ENCODE results near the gene SRGAP3. TPM values are rescaled to one million over a fixed set of nuclear protein-coding genes. Genes with fewer than 3 reads are reported as not detected.

Gene SRGAP3
- total RNA-seq, 5 donors from 2014 or later (not counting 1 experiment from before 2014, with no cell fraction given) = 1.4 to 4.4 (median 2.8) TPM

GRCh38 chr3:9172851-9173321 lies 76.6 kb downstream of the SRGAP3 start:
- DNase-seq (no peak), ATAC-seq (replicated peaks in 1 of 4) (no peak)
- H3K4me1 ChIP-seq (ENCODE audit: control insufficient read depth in 1 of 2, extremely low read depth in 1 of 2, insufficient read depth in 2 of 2, low read length in 2 of 2) = peaks cover 28 to 41% of the 10 kb centered on the region in 2 experiments
- H3K4me3 ChIP-seq (ENCODE audit: control insufficient read depth in 1 of 2, extremely low read depth in 1 of 2, low read length in 1 of 2) = no peak overlapping the region
- Mint-ChIP-seq H3K36me3 (no peaks in the 10 kb centered on the region), H3K4me3 (no peak overlapping the region), H3K4me1 (peaks cover 42 to 50% (median 43%) of the 10 kb centered on the region in 3 donors), H3K27me3 (no peaks in the 10 kb centered on the region), H3K27ac (no peak overlapping the region), H3K9me3 (no peaks in the 10 kb centered on the region)
- no peaks in the 10 kb centered on the region for H3K27me3 ChIP-seq (replicated peaks in 1 of 2; ENCODE audit: control insufficient read depth in 2 of 2, extremely low read depth in 1 of 2, insufficient read depth in 2 of 2, low read length in 1 of 2)
- no peaks in the 10 kb centered on the region for H3K36me3 ChIP-seq (ENCODE audit: control insufficient read depth in 2 of 2, extremely low read depth in 1 of 2, insufficient read depth in 1 of 2, low read length in 1 of 2)
- no peaks in the 10 kb centered on the region for H3K9me3 ChIP-seq
- H3K27ac ChIP-seq (ENCODE audit: low read length) = no peak overlapping the region
- ChIA-PET CTCF (no interaction called here), POLR2A (no interaction called here)
- 83% methylated on average over 10 of the region's 11 CpGs for WGBS (ENCODE audit: insufficient coverage)

GRCh38 chr3:9170851-9171160 lies 78.6 kb downstream of the SRGAP3 start:
- CTCF ChIA-PET = no interaction called here

GRCh38 chr3:9169956-9170850 lies 79.2 kb downstream of the SRGAP3 start:
- POLR2A ChIA-PET = no interaction called here
- Histone ChIP-seq H3K4me3 (ENCODE audit: control insufficient read depth in 1 of 2, extremely low read depth in 1 of 2, low read length in 1 of 2) (no peak overlapping the region), H3K4me1 (ENCODE audit: control insufficient read depth in 1 of 2, extremely low read depth in 1 of 2, insufficient read depth in 2 of 2, low read length in 2 of 2) (peaks cover 28 to 41% of the 10 kb centered on the region in 2 experiments), H3K27ac (ENCODE audit: low read length) (no peak overlapping the region), H3K27me3 (replicated peaks in 1 of 2; ENCODE audit: control insufficient read depth in 2 of 2, extremely low read depth in 1 of 2, insufficient read depth in 2 of 2, low read length in 1 of 2) (no peaks in the 10 kb centered on the region), H3K36me3 (ENCODE audit: control insufficient read depth in 2 of 2, extremely low read depth in 1 of 2, insufficient read depth in 1 of 2, low read length in 1 of 2) (no peaks in the 10 kb centered on the region), H3K9me3 (no peaks in the 10 kb centered on the region)
- H3K27me3 Mint-ChIP-seq = no peaks in the 10 kb centered on the region
- peak in 5 of 35 experiments; percentile 3 to 36 (median 4) for DNase-seq
- peaks cover 43 to 50% (median 44%) of the 10 kb centered on the region in 3 donors for H3K4me1 Mint-ChIP-seq
- ATAC-seq (replicated peaks in 1 of 4) = peak; percentile 33 to 88 (median 59)
- H3K4me3 Mint-ChIP-seq = peak overlapping the region; percentile 11 to 65 (median 44)
- CTCF ChIA-PET = no interaction called here
- 86% methylated on average over 8 of the region's 18 CpGs for WGBS (ENCODE audit: insufficient coverage)
- no peaks in the 10 kb centered on the region for H3K36me3 Mint-ChIP-seq
- no peaks in the 10 kb centered on the region for H3K9me3 Mint-ChIP-seq
- H3K27ac Mint-ChIP-seq = peak overlapping the region; percentile 15 to 42

More at GRCh38 chr3:9170851-9171160, 78.6 kb downstream of the SRGAP3 start:
- H3K4me3 Mint-ChIP-seq = peak overlapping the region in 1 of 3 donors; percentile 65
- no peaks in the 10 kb centered on the region for H3K27me3 Mint-ChIP-seq
- 95% methylated on average over 5 of the region's 5 CpGs for WGBS (ENCODE audit: insufficient coverage)
- no peak overlapping the region for H3K27ac Mint-ChIP-seq
- H3K9me3 Mint-ChIP-seq = no peaks in the 10 kb centered on the region
- Histone ChIP-seq H3K36me3 (ENCODE audit: control insufficient read depth in 2 of 2, extremely low read depth in 1 of 2, insufficient read depth in 1 of 2, low read length in 1 of 2) (no peaks in the 10 kb centered on the region), H3K27me3 (replicated peaks in 1 of 2; ENCODE audit: control insufficient read depth in 2 of 2, extremely low read depth in 1 of 2, insufficient read depth in 2 of 2, low read length in 1 of 2) (no peaks in the 10 kb centered on the region), H3K9me3 (no peaks in the 10 kb centered on the region), H3K27ac (ENCODE audit: low read length) (no peak overlapping the region), H3K4me3 (ENCODE audit: control insufficient read depth in 1 of 2, extremely low read depth in 1 of 2, low read length in 1 of 2) (no peak overlapping the region), H3K4me1 (ENCODE audit: control insufficient read depth in 1 of 2, extremely low read depth in 1 of 2, insufficient read depth in 2 of 2, low read length in 2 of 2) (peaks cover 28 to 41% of the 10 kb centered on the region in 2 experiments)
- peaks cover 43 to 50% (median 44%) of the 10 kb centered on the region in 3 donors for H3K4me1 Mint-ChIP-seq
- no peak for DNase-seq
- H3K36me3 Mint-ChIP-seq = no peaks in the 10 kb centered on the region
- POLR2A ChIA-PET = no interaction called here
- ATAC-seq (replicated peaks in 1 of 4) = no peak

- Histone ChIP-seq H3K4me3 (ENCODE audit: control insufficient read depth in 1 of 2, extremely low read depth in 1 of 2, low read length in 1 of 2) (no peak overlapping the region), H3K36me3 (ENCODE audit: control insufficient read depth in 2 of 2, extremely low read depth in 1 of 2, insufficient read depth in 1 of 2, low read length in 1 of 2) (no peaks in the 10 kb centered on the region), H3K27me3 (replicated peaks in 1 of 2; ENCODE audit: control insufficient read depth in 2 of 2, extremely low read depth in 1 of 2, insufficient read depth in 2 of 2, low read length in 1 of 2) (no peaks in the 10 kb centered on the region), H3K4me1 (ENCODE audit: control insufficient read depth in 1 of 2, extremely low read depth in 1 of 2, insufficient read depth in 2 of 2, low read length in 2 of 2) (peaks cover 28 to 41% of the 10 kb centered on the region in 2 experiments), H3K27ac (ENCODE audit: low read length) (no peak overlapping the region), H3K9me3 (no peaks in the 10 kb centered on the region)
- peak overlapping the region; percentile 44 to 57 for H3K27ac Mint-ChIP-seq
- no peaks in the 10 kb centered on the region for H3K9me3 Mint-ChIP-seq
- no peaks in the 10 kb centered on the region for H3K27me3 Mint-ChIP-seq
- DNase-seq (no peak), ATAC-seq (replicated peaks in 1 of 4) (no peak)
- H3K4me3 Mint-ChIP-seq = peak overlapping the region in 1 of 3 donors; percentile 65
- ChIA-PET POLR2A (no interaction called here), CTCF (no interaction called here)
- H3K4me1 Mint-ChIP-seq = peaks cover 43 to 50% (median 44%) of the 10 kb centered on the region in 3 donors
- WGBS (ENCODE audit: insufficient coverage) = no CpG with 5 or more reads among the region's 1 CpG
- H3K36me3 Mint-ChIP-seq = no peaks in the 10 kb centered on the region
Measured at GRCh38 chr3:9169326-9169725, 80.1 kb downstream of the SRGAP3 start.

GRCh38 chr3:9168241-9168741 lies 81.2 kb downstream of the SRGAP3 start:
- POLR2A ChIA-PET = no interaction called here
- ATAC-seq (replicated peaks in 1 of 4) = peak; percentile 65 to 78 (median 72)
- Mint-ChIP-seq H3K27ac (peak overlapping the region in 1 of 2 donors; percentile 26), H3K9me3 (no peaks in the 10 kb centered on the region), H3K4me1 (peaks cover 43 to 49% (median 44%) of the 10 kb centered on the region in 3 donors), H3K27me3 (no peaks in the 10 kb centered on the region), H3K36me3 (no peaks in the 10 kb centered on the region), H3K4me3 (peak overlapping the region in 1 of 3 donors; percentile 65)
- H3K36me3 ChIP-seq (ENCODE audit: control insufficient read depth in 2 of 2, extremely low read depth in 1 of 2, insufficient read depth in 1 of 2, low read length in 1 of 2) = no peaks in the 10 kb centered on the region
- H3K9me3 ChIP-seq = no peaks in the 10 kb centered on the region
- CTCF ChIA-PET = no interaction called here
- H3K4me1 ChIP-seq (ENCODE audit: control insufficient read depth in 1 of 2, extremely low read depth in 1 of 2, insufficient read depth in 2 of 2, low read length in 2 of 2) = peaks cover 28 to 41% of the 10 kb centered on the region in 2 experiments
- H3K27me3 ChIP-seq (replicated peaks in 1 of 2; ENCODE audit: control insufficient read depth in 2 of 2, extremely low read depth in 1 of 2, insufficient read depth in 2 of 2, low read length in 1 of 2) = no peaks in the 10 kb centered on the region
- peak in 6 of 35 experiments; percentile 0 to 34 (median 12) for DNase-seq
- H3K27ac ChIP-seq (ENCODE audit: low read length) = no peak overlapping the region
- 6% methylated on average over 5 of the region's 8 CpGs for WGBS (ENCODE audit: insufficient coverage)
- no peak overlapping the region for H3K4me3 ChIP-seq (ENCODE audit: control insufficient read depth in 1 of 2, extremely low read depth in 1 of 2, low read length in 1 of 2)

- Histone ChIP-seq H3K36me3 (ENCODE audit: control insufficient read depth in 2 of 2, extremely low read depth in 1 of 2, insufficient read depth in 1 of 2, low read length in 1 of 2) (no peaks in the 10 kb centered on the region), H3K4me1 (ENCODE audit: control insufficient read depth in 1 of 2, extremely low read depth in 1 of 2, insufficient read depth in 2 of 2, low read length in 2 of 2) (peaks cover 28 to 36% of the 10 kb centered on the region in 2 experiments), H3K27me3 (replicated peaks in 1 of 2; ENCODE audit: control insufficient read depth in 2 of 2, extremely low read depth in 1 of 2, insufficient read depth in 2 of 2, low read length in 1 of 2) (no peaks in the 10 kb centered on the region), H3K9me3 (no peaks in the 10 kb centered on the region), H3K27ac (ENCODE audit: low read length) (no peak overlapping the region), H3K4me3 (ENCODE audit: control insufficient read depth in 1 of 2, extremely low read depth in 1 of 2, low read length in 1 of 2) (no peak overlapping the region)
- peaks cover 38 to 39% (median 39%) of the 10 kb centered on the region in 3 donors for H3K4me1 Mint-ChIP-seq
- no peak overlapping the region for H3K4me3 Mint-ChIP-seq
- POLR2A ChIA-PET = no interaction called here
- CTCF ChIA-PET = no interaction called here
- H3K27ac Mint-ChIP-seq = no peak overlapping the region
- H3K36me3 Mint-ChIP-seq = no peaks in the 10 kb centered on the region
- no peak for ATAC-seq (replicated peaks in 1 of 4)
- DNase-seq = no peak
- H3K27me3 Mint-ChIP-seq = no peaks in the 10 kb centered on the region
- WGBS (ENCODE audit: insufficient coverage) = no CpG with 5 or more reads among the region's 2 CpGs
- no peaks in the 10 kb centered on the region for H3K9me3 Mint-ChIP-seq
Measured at GRCh38 chr3:9167222-9167621, 82.2 kb downstream of the SRGAP3 start.
